SJSA1 (cell line): ENCODE measurements around the gene POM121L2. TPM values are rescaled to one million over a fixed set of nuclear protein-coding genes. Genes with fewer than 3 reads are reported as not detected.
"Not testable (repeated sequence)": the region's sequence is repeated elsewhere in the genome, so short reads cannot be mapped to it uniquely, and the experiment has no call there.

ENCODE experiments used
- DNase-seq, 2 experiments: peaks; one replicate each; pipeline ENCODE4 v3.0.0-alpha.2; 2015 to 2020; ENCODE audit warnings: low spot score in 2 of 2, low read depth in 1 of 2
- H3K27ac ChIP-seq: fragments of 250-450 bp; sonication (Bioruptor Pico); 2 replicates; pipeline ENCODE4 v1.5.1; 2020; ENCODE audit warnings: mild to moderate bottlenecking, moderate library complexity
- H3K27me3 ChIP-seq: fragments of 250-450 bp; sonication (Bioruptor Pico); replicated peaks from 2 replicates; pipeline ENCODE4 v1.5.1; 2020; ENCODE audit warnings: mild to moderate bottlenecking, moderate library complexity
- H3K36me3 ChIP-seq: fragments of 250-450 bp; sonication (Bioruptor Pico); 2 replicates; pipeline ENCODE4 v1.5.1; 2020; ENCODE audit warnings: mild to moderate bottlenecking
- H3K4me1 ChIP-seq: fragments of 250-450 bp; sonication (Bioruptor Pico); replicated peaks from 2 replicates; pipeline ENCODE4 v1.6.1; 2021; ENCODE audit warnings: mild to moderate bottlenecking
- H3K4me3 ChIP-seq: fragments of 250-450 bp; sonication (Bioruptor Pico); 2 replicates; pipeline ENCODE4 v1.5.1; 2020; ENCODE audit warnings: mild to moderate bottlenecking
- H3K9me3 ChIP-seq: fragments of 250-450 bp; sonication (Bioruptor Pico); replicated peaks from 2 replicates; pipeline ENCODE4 v1.5.1; 2020; ENCODE audit warnings: mild to moderate bottlenecking
- total RNA-seq: library from RNA; depleted of rRNA; stranded (reverse); fragments of >200 nt; shearing (Covaris generic); gene quantifications from 2 replicates; pipeline ENCODE4 v1.2.3, GENCODE V29; 2014

The POM121L2 gene
- total RNA-seq, 1 experiment from 2014 or later, result not detected

DNA sequence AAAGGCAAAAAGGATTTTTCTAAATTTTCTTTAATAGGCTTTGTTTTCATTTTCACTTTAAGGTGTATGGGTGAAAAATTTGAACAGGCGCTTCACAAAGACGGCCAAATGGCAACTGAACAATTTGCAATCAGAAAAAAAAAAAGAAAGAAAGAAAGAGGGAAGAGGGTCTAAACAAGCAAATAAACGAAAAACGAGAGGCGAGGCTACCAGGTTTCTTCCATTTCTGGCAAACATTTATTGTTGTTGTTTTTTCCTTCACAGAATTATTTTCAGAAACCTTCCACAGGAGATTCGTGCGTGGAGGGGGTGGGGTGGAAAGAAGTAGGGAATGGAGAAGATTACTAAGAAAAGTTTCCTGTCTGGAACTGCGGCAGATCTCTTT is 24.3 kb downstream of the POM121L2 start:
- Histone ChIP-seq H3K36me3 (no peaks in the 10 kb centered on the region), H3K27ac (no peak overlapping the region), H3K27me3 (no peaks in the 10 kb centered on the region), H3K4me3 (no peak overlapping the region), H3K4me1 (no peaks in the 10 kb centered on the region), H3K9me3 (0 out of 2 replicates have a peak, but pooled peaks cover 3% of the 10 kb centered on the region)
- no peak for DNase-seq

DNA sequence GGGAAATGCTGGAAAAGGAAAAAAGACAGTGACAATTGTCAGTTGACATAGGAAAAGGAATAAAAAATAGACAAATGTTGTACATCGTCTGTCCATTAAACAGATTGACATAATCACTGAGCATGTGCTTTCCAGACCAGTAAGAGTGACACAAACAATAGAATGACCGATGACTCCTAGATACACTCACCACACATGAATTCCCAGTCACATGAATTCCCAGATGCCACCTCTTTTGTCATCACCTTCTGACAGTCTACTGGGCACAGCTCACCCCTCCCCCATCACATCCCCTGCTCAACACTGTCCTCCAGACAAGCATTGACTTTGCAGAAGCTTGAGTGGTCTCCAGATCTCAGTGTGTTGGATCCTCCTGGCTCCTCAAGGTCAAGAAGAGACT is 25.9 kb downstream of the POM121L2 start:
- no peak for DNase-seq
- H3K36me3 ChIP-seq, result no peaks in the 10 kb centered on the region
- H3K4me1 ChIP-seq, result no peaks in the 10 kb centered on the region
- no peak overlapping the region for H3K27ac ChIP-seq
- no peaks in the 10 kb centered on the region for H3K9me3 ChIP-seq
- no peak overlapping the region for H3K4me3 ChIP-seq
- no peaks in the 10 kb centered on the region for H3K27me3 ChIP-seq

DNA sequence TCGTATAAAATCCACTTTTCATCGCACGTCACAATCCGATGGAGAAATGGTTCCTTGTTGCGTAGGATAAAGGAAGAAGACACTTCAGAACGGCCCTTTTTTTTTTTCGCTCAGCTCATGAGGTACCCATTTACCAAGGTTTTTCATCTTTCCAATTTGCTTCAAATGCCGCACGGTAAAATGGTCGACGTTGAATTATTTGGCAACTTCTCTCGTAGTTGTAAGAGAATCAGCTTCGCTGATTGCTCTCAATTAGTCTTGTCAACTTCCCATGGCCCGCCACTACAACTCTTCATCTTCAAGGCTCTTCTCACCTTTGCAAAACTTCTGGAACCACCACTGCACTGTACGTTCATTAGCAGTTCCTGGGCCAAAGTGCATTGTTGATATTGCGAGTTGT is 28.8 kb downstream of the POM121L2 start:
- no peaks in the 10 kb centered on the region for H3K27me3 ChIP-seq
- H3K36me3 ChIP-seq, result no peaks in the 10 kb centered on the region
- no peaks in the 10 kb centered on the region for H3K4me1 ChIP-seq
- no peak overlapping the region for H3K27ac ChIP-seq
- H3K4me3 ChIP-seq, result no peak overlapping the region
- no peak for DNase-seq
- H3K9me3 ChIP-seq, result no peaks in the 10 kb centered on the region

DNA sequence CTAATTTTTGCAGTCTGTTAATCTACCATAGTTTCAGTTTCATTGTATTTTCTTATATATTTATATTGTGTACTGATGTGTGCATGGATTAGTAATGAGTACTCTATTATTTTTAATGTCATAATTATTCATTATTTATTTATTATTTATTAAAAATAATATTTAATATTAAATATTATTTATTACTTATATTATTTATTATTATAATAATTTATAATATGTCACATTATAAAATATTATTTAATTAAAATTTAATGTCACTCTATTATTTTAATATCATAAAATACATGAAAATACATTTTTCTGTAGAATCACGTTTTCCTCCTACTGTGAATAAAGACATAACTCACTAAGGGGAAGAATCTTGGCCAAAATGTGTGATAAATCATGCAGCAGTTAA is 30.5 kb downstream of the POM121L2 start:
- no peak overlapping the region for H3K27ac ChIP-seq
- no peak overlapping the region for H3K4me3 ChIP-seq
- H3K36me3 ChIP-seq, result no peaks in the 10 kb centered on the region
- H3K9me3 ChIP-seq, result no peaks in the 10 kb centered on the region
- DNase-seq, result no peak
- no peaks in the 10 kb centered on the region for H3K4me1 ChIP-seq
- no peaks in the 10 kb centered on the region for H3K27me3 ChIP-seq

DNA sequence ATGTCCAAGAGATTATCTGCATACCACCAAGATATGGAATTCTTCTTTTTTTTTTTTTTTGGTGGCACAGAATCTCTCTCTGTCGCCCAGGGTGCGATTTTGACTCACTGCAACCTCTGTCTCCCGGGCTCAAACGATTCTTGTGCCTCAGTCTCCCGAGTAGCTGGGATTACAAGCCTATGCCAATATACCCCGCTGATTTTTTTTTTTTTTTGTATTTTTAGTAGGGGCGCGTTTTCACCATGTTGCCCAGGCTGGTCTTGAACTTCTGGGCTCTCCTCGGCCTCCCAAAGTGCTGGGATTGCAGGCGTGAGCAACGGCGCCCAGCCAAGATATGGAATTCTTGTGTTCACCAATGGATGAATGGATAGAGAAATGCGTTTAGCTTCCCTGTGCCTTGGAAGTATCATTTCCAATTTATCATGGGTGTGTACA is 31.0 kb downstream of the POM121L2 start:
- no peaks in the 10 kb centered on the region for H3K27me3 ChIP-seq
- H3K9me3 ChIP-seq, result no peaks in the 10 kb centered on the region
- H3K4me3 ChIP-seq, result no peak overlapping the region
- H3K36me3 ChIP-seq, result no peaks in the 10 kb centered on the region
- no peak overlapping the region for H3K27ac ChIP-seq
- DNase-seq, result no peak
- H3K4me1 ChIP-seq, result no peaks in the 10 kb centered on the region

DNA sequence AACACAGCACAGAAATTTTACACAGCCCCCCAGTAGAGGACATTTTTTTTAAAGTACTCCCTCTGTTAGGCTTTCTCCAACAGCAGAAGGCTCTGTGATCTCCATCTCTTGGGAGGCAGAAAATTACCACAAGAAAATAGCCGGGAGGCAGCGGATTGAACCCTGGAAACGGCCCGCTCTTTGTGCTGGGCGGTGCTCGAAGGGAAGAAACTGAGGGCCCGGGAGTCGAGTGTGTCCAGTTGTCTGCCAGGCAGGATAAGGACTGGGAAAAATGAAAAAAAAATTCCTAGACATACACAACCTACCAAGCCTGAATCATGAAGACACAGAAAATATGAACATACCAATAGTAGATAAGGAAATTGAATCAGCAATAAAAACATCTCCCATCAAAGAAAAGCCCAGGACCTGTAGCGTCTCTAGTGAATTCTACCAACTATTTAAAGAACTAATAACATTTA is 31.5 kb downstream of the POM121L2 start:
- no peaks in the 10 kb centered on the region for H3K4me1 ChIP-seq
- no peaks in the 10 kb centered on the region for H3K36me3 ChIP-seq
- H3K27me3 ChIP-seq, result no peaks in the 10 kb centered on the region
- no peak overlapping the region for H3K4me3 ChIP-seq
- no peak overlapping the region for H3K27ac ChIP-seq
- DNase-seq, result no peak
- H3K9me3 ChIP-seq, result no peaks in the 10 kb centered on the region

DNA sequence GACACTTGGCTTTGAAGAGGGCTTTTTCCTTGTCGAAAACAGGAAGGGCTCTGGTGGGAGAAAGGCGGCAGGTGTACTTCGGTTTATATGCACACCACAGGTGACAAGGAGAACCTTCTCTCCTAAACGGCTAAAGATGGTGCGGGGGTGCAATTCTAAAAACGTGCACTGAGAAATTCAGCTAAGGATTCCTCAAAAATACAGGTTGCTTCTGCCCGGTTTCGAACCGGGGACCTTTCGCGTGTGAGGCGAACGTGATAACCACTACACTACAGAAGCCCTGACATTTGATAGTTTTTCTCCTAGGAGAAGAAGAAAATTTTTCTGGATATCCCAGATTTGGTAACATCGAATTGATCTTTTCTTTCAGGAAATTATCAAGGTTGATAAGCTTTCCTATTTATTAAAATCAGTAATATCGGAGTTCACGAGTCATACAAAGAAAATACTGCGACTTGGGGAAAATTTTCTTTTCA is 32.0 kb downstream of the POM121L2 start:
- no peaks in the 10 kb centered on the region for H3K9me3 ChIP-seq

DNA sequence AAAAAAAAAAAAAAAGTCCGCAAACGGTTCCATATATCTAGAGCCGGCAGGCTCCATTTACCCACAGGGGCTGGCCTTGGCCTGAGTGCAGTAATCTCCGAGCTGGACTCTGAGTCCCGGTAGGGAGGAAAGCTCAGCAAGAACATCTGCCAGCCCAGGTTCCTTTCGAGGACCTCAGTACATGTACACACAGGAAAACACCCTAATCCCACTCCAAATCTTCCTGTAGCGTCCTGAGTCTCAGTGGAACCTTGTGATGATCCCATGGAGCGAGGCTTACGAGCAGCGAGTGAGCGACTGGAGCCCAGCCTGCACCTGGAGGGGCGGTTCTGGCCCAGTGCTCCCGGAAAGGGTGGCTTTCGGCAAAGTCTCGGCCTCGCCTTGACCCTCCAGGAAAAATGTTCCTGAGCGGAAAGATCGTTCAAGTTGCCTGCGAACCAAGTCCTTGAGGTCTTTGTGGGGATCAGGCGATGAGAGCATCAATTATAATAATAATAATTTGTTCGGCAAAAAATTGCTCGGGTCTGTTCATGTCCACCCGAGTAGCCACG is 32.5 kb downstream of the POM121L2 start:
- Histone ChIP-seq H3K27ac (no peak overlapping the region), H3K9me3 (0 out of 2 replicates have a peak, but pooled peaks cover under 1% of the 10 kb centered on the region), H3K4me1 (no peaks in the 10 kb centered on the region), H3K36me3 (no peaks in the 10 kb centered on the region), H3K27me3 (no peaks in the 10 kb centered on the region), H3K4me3 (no peak overlapping the region)
- DNase-seq, result no peak

More for the DNA sequence above, 32.0 kb downstream of the POM121L2 start:
- peak in 1 of 2 experiments; percentile 25 for DNase-seq
- Histone ChIP-seq H3K36me3 (no peaks in the 10 kb centered on the region), H3K27me3 (no peaks in the 10 kb centered on the region), H3K4me1 (no peaks in the 10 kb centered on the region), H3K27ac (no peak overlapping the region), H3K4me3 (no peak overlapping the region)

DNA sequence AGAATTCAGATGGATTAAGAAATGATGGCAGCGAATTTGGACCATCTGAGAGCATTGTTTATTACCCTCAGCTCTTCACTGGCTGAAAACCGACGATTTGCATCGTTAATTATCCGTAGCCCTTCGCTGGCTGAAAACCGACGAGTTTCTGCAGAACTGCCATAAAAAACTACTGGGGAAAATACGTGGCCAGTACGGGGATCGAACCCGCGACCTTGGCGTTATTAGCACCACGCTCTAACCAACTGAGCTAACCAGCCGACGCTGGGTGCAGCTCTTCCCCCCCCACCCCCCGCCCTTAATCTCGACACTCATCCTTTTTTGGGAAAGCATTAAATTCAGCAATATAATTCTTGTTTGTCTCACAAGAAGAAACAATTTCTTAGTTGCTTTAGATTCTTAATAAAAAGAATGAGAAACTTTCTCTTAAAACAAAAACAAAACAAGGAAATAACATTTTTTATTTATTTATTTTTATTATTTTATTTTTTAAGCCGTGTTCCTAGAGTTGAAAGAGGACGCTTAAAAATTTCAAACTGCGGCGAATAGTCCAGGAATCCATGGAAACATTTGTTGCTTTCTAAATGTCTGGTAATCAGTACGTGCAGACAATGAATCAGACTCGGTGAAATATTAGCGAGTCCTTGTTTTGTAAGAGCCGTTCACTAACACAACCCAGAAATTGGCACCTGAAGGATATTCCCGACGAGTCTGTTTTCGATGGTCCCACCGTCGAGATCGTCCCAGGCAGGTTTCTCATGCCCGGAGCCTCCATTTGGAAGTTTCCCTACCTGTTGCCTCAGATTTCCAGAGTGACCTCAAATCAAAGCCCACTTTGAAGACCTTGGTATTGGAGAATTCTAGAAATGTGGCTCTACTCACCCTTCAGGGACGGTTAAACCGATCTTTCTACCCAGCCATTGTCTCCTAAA is 36.8 kb downstream of the POM121L2 start:
- Histone ChIP-seq H3K9me3 (0 out of 2 replicates have a peak, but pooled peaks cover 2% of the 10 kb centered on the region), H3K4me1 (no peaks in the 10 kb centered on the region), H3K4me3 (no peak overlapping the region), H3K27me3 (no peaks in the 10 kb centered on the region), H3K27ac (no peak overlapping the region), H3K36me3 (no peaks in the 10 kb centered on the region)
- DNase-seq, result no peak

DNA sequence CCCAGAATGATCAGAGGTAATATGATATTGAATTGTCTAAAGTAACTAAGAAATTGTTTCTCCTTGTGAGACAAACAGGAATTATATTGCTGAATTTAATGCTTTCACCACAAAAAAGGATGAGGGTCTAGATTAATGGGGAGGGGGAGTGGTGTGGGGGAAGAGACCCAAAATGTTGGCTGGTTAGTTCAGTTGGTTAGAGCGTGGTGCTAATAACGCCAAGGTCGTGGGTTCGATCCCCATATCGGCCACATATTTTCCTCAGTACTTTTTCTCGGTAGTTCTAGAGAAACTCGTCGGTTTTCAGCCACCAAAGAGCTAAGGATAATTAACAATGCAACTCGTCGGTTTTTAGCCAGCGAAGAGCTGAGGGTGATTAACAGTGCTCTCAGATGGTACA is 38.3 kb downstream of the POM121L2 start:
- Histone ChIP-seq H3K4me1 (no peaks in the 10 kb centered on the region), H3K9me3 (0 out of 2 replicates have a peak, but pooled peaks cover 2% of the 10 kb centered on the region), H3K27me3 (no peaks in the 10 kb centered on the region), H3K27ac (no peak overlapping the region), H3K4me3 (no peak overlapping the region), H3K36me3 (no peaks in the 10 kb centered on the region)
- no peak for DNase-seq

DNA sequence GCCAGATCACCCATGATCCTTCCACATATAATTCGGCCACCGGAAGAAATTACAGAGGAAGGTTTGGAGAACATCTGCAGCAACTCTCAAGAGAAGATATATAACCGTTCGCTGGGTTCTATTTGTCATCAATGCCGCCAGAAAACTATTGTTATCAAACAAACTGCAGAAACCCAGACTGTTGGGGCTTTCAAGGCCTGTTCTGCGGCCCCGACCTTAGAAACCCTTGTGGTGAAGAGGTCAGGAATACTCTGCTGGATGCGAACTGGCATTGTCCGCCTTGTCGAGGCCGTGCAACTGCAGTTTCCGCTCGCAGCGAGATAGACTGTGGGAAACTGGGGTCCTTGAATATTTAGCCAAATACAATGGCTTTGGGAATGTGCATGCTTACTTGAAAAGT is 43.3 kb downstream of the POM121L2 start:
- H3K27ac ChIP-seq, result no peak overlapping the region
- no peaks in the 10 kb centered on the region for H3K36me3 ChIP-seq
- H3K9me3 ChIP-seq, result no peaks in the 10 kb centered on the region
- no peak overlapping the region for H3K4me3 ChIP-seq
- no peaks in the 10 kb centered on the region for H3K4me1 ChIP-seq
- no peak for DNase-seq
- no peaks in the 10 kb centered on the region for H3K27me3 ChIP-seq

DNA sequence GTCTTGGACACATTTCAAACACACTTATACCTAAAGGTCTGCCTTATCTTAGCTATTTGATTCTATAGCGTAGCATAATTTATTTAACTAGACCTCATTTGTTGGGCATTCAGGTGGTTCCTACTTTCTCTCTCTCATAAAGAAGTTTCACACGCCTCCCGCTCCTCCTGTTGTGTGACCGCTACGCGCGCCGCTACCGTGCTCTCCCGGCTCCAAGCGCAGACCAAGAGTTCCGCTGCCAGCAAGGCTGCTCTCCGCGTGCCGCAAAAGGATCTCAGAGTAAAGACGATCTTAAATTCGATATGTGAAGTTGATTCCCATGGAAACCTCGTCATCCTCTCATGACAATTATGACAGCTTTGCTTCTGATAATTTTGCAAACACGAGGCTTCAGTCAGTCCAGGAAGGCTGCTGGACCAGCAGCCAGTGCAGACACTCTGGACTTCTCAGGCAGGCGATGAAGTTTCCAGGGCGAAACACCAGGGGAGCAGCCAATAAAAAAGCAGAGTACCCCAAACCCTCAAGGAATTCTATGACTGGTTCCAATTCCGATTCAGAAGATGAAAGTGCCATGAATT is 44.1 kb downstream of the POM121L2 start:
- Histone ChIP-seq H3K9me3 (no peaks in the 10 kb centered on the region), H3K27ac (no peak overlapping the region), H3K4me3 (no peak overlapping the region), H3K36me3 (no peaks in the 10 kb centered on the region), H3K27me3 (no peaks in the 10 kb centered on the region), H3K4me1 (no peaks in the 10 kb centered on the region)
- DNase-seq, result no peak

DNA sequence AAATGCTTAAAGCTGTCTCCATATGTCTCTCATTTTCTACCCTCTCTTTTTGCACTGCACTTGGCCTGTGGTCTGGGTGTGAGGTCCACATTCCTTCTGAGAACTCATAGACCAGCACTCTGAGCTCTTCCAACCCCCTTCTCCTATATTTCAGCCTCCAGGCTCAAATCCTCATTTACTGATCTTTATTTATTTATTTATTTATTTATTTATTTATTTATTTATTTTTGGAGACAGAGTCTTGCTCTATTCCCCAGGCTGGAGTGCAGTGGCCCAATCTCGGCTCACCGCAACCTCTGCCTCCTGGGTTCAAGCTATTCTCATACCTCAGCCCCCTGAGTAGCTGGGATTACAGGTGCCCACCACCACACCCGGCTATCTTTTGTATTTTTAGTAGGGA is 45.1 kb downstream of the POM121L2 start:
- not testable (repeated sequence) for H3K4me3 ChIP-seq, H3K27ac ChIP-seq, H3K4me1 ChIP-seq, H3K27me3 ChIP-seq, DNase-seq, H3K36me3 ChIP-seq, H3K9me3 ChIP-seq

DNA sequence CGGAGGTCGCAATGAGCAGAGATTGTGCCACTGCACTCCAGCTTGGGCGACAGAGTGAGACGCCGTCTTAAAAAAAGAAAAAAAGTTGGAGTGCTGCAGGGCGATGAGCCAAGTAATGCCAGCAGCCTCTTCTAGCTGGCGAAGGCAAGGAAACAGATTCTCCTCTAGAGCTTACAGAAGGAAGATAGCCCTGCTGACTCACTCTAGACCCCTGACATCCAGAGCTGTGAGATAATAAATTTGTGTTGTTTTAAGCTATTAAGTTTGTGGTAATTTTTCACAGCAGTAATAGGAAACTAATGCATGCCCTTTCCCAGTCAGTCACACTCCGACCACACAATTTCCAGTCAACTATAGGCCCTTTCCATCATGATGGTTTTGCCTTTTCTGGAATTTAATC is 48.2 kb downstream of the POM121L2 start:
- no peak for DNase-seq
- no peaks in the 10 kb centered on the region for H3K4me1 ChIP-seq
- H3K27me3 ChIP-seq, result no peaks in the 10 kb centered on the region
- no peaks in the 10 kb centered on the region for H3K9me3 ChIP-seq
- no peak overlapping the region for H3K27ac ChIP-seq
- no peak overlapping the region for H3K4me3 ChIP-seq
- H3K36me3 ChIP-seq, result no peaks in the 10 kb centered on the region
